ENCODE measurements around the gene PTPN5. TPM values are rescaled to one million over a fixed set of nuclear protein-coding genes. Genes with fewer than 3 reads are reported as not detected.

Gene PTPN5
- total RNA-seq, 1 experiment from 2014 or later, result not detected

GRCh38 chr11:18768978-18769377 is 22.6 kb downstream of the PTPN5 start:
- H3K27me3 ChIP-seq (replicated peaks), result no peaks in the 10 kb centered on the region
- no peak overlapping the region for H3K4me3 ChIP-seq
- no peaks in the 10 kb centered on the region for H3K9me3 ChIP-seq (replicated peaks)
- H3K27ac ChIP-seq, result no peak overlapping the region
- H3K4me1 ChIP-seq (replicated peaks), result peaks cover 6% of the 10 kb centered on the region; the same call in 1 of the 2 replicates
- DNase-seq (ENCODE audit: low read depth in 1 of 2, low spot score in 2 of 2), result no peak
- no peaks in the 10 kb centered on the region for H3K36me3 ChIP-seq

- Histone ChIP-seq H3K27me3 (replicated peaks) (no peaks in the 10 kb centered on the region), H3K36me3 (no peaks in the 10 kb centered on the region), H3K4me3 (no peak overlapping the region), H3K4me1 (replicated peaks) (peaks cover 9% of the 10 kb centered on the region), H3K9me3 (replicated peaks) (no peaks in the 10 kb centered on the region), H3K27ac (no peak overlapping the region)
- DNase-seq (ENCODE audit: low read depth in 1 of 2, low spot score in 2 of 2), result no peak
Observed at GRCh38 chr11:18768472-18768901, 23.1 kb downstream of the PTPN5 start.

- Histone ChIP-seq H3K4me1 (replicated peaks) (peaks cover 13% of the 10 kb centered on the region), H3K27me3 (replicated peaks) (no peaks in the 10 kb centered on the region), H3K4me3 (no peak overlapping the region), H3K9me3 (replicated peaks) (no peaks in the 10 kb centered on the region), H3K27ac (no peak overlapping the region), H3K36me3 (no peaks in the 10 kb centered on the region)
- no peak for DNase-seq (ENCODE audit: low read depth in 1 of 2, low spot score in 2 of 2)
Observed at GRCh38 chr11:18766015-18766414, 25.6 kb downstream of the PTPN5 start.

GRCh38 chr11:18765554-18765953 is 26.0 kb downstream of the PTPN5 start:
- H3K9me3 ChIP-seq (replicated peaks), result no peaks in the 10 kb centered on the region
- no peak for DNase-seq (ENCODE audit: low read depth in 1 of 2, low spot score in 2 of 2)
- no peak overlapping the region for H3K27ac ChIP-seq
- no peaks in the 10 kb centered on the region for H3K27me3 ChIP-seq (replicated peaks)
- H3K4me3 ChIP-seq, result no peak overlapping the region
- peaks cover 13% of the 10 kb centered on the region for H3K4me1 ChIP-seq (replicated peaks)
- no peaks in the 10 kb centered on the region for H3K36me3 ChIP-seq

GRCh38 chr11:18761741-18762140 is 29.9 kb downstream of the PTPN5 start:
- H3K4me1 ChIP-seq (replicated peaks), result peaks cover 13% of the 10 kb centered on the region
- H3K27ac ChIP-seq, result no peak overlapping the region
- no peaks in the 10 kb centered on the region for H3K9me3 ChIP-seq (replicated peaks)
- no peaks in the 10 kb centered on the region for H3K36me3 ChIP-seq
- no peak overlapping the region for H3K4me3 ChIP-seq
- DNase-seq (ENCODE audit: low read depth in 1 of 2, low spot score in 2 of 2), result no peak
- H3K27me3 ChIP-seq (replicated peaks), result no peaks in the 10 kb centered on the region

- Histone ChIP-seq H3K4me1 (replicated peaks) (peaks cover 13% of the 10 kb centered on the region), H3K36me3 (no peaks in the 10 kb centered on the region), H3K4me3 (no peak overlapping the region), H3K9me3 (replicated peaks) (no peaks in the 10 kb centered on the region), H3K27me3 (replicated peaks) (no peaks in the 10 kb centered on the region), H3K27ac (no peak overlapping the region)
- DNase-seq (ENCODE audit: low read depth in 1 of 2, low spot score in 2 of 2), result no peak
Observed at GRCh38 chr11:18761144-18761543, 30.5 kb downstream of the PTPN5 start.

- no peak overlapping the region for H3K27ac ChIP-seq
- H3K4me3 ChIP-seq, result no peak overlapping the region
- no peaks in the 10 kb centered on the region for H3K36me3 ChIP-seq
- no peak for DNase-seq (ENCODE audit: low read depth in 1 of 2, low spot score in 2 of 2)
- no peaks in the 10 kb centered on the region for H3K4me1 ChIP-seq (replicated peaks)
- H3K9me3 ChIP-seq (replicated peaks), result no peaks in the 10 kb centered on the region
- no peaks in the 10 kb centered on the region for H3K27me3 ChIP-seq (replicated peaks)
Observed at GRCh38 chr11:18757811-18758210, 33.8 kb downstream of the PTPN5 start.

- no peak for DNase-seq (ENCODE audit: low read depth in 1 of 2, low spot score in 2 of 2)
Observed at GRCh38 chr11:18756889-18757288, 34.7 kb downstream of the PTPN5 start.

GRCh38 chr11:18754308-18754707 is 37.3 kb downstream of the PTPN5 start:
- Histone ChIP-seq H3K36me3 (no peaks in the 10 kb centered on the region), H3K27ac (no peak overlapping the region), H3K4me3 (no peak overlapping the region), H3K9me3 (replicated peaks) (no peaks in the 10 kb centered on the region), H3K27me3 (replicated peaks) (no peaks in the 10 kb centered on the region), H3K4me1 (replicated peaks) (peaks cover 9% of the 10 kb centered on the region)
- DNase-seq (ENCODE audit: low read depth in 1 of 2, low spot score in 2 of 2), result no peak

More at GRCh38 chr11:18756889-18757288, 34.7 kb downstream of the PTPN5 start:
- Histone ChIP-seq H3K9me3 (replicated peaks) (no peaks in the 10 kb centered on the region), H3K36me3 (no peaks in the 10 kb centered on the region), H3K27me3 (replicated peaks) (no peaks in the 10 kb centered on the region), H3K4me3 (no peak overlapping the region), H3K27ac (no peak overlapping the region), H3K4me1 (replicated peaks) (no peaks in the 10 kb centered on the region)

GRCh38 chr11:18752502-18752901 is 39.1 kb downstream of the PTPN5 start:
- no peak for DNase-seq (ENCODE audit: low read depth in 1 of 2, low spot score in 2 of 2)
- Histone ChIP-seq H3K4me1 (replicated peaks) (peaks cover 10% of the 10 kb centered on the region), H3K27me3 (replicated peaks) (no peaks in the 10 kb centered on the region), H3K36me3 (no peaks in the 10 kb centered on the region), H3K27ac (no peak overlapping the region), H3K4me3 (no peak overlapping the region), H3K9me3 (replicated peaks) (no peaks in the 10 kb centered on the region)

GRCh38 chr11:18750944-18751343 is 40.7 kb downstream of the PTPN5 start:
- H3K36me3 ChIP-seq, result no peaks in the 10 kb centered on the region
- H3K4me1 ChIP-seq (replicated peaks), result peaks cover 10% of the 10 kb centered on the region
- no peaks in the 10 kb centered on the region for H3K27me3 ChIP-seq (replicated peaks)
- H3K4me3 ChIP-seq, result no peak overlapping the region
- no peak overlapping the region for H3K27ac ChIP-seq
- no peaks in the 10 kb centered on the region for H3K9me3 ChIP-seq (replicated peaks)
- no peak for DNase-seq (ENCODE audit: low read depth in 1 of 2, low spot score in 2 of 2)

GRCh38 chr11:18749681-18750319 is 41.8 kb downstream of the PTPN5 start:
- peak overlapping the region; percentile 73 for H3K27ac ChIP-seq
- peak; percentile 54 to 66 for DNase-seq (ENCODE audit: low read depth in 1 of 2, low spot score in 2 of 2)
- H3K9me3 ChIP-seq (replicated peaks), result no peaks in the 10 kb centered on the region
- H3K27me3 ChIP-seq (replicated peaks), result no peaks in the 10 kb centered on the region
- no peak overlapping the region for H3K4me3 ChIP-seq
- H3K4me1 ChIP-seq (replicated peaks), result peaks cover 10% of the 10 kb centered on the region
- H3K36me3 ChIP-seq, result no peaks in the 10 kb centered on the region

- no peaks in the 10 kb centered on the region for H3K27me3 ChIP-seq (replicated peaks)
- no peaks in the 10 kb centered on the region for H3K36me3 ChIP-seq
- H3K27ac ChIP-seq, result no peak overlapping the region
- no peaks in the 10 kb centered on the region for H3K9me3 ChIP-seq (replicated peaks)
- H3K4me1 ChIP-seq (replicated peaks), result peaks cover 10% of the 10 kb centered on the region
- DNase-seq (ENCODE audit: low read depth in 1 of 2, low spot score in 2 of 2), result no peak
- H3K4me3 ChIP-seq, result no peak overlapping the region
Observed at GRCh38 chr11:18748766-18749365, 42.7 kb downstream of the PTPN5 start.

GRCh38 chr11:18745251-18745650 is 46.3 kb downstream of the PTPN5 start:
- DNase-seq (ENCODE audit: low read depth in 1 of 2, low spot score in 2 of 2), result no peak
- peaks cover 10% of the 10 kb centered on the region for H3K4me1 ChIP-seq (replicated peaks)
- no peak overlapping the region for H3K4me3 ChIP-seq
- no peaks in the 10 kb centered on the region for H3K27me3 ChIP-seq (replicated peaks)
- H3K27ac ChIP-seq, result no peak overlapping the region
- no peaks in the 10 kb centered on the region for H3K9me3 ChIP-seq (replicated peaks)
- H3K36me3 ChIP-seq, result no peaks in the 10 kb centered on the region

All from SJSA1 (cell line).